Colonic mucosa (tissue), 4 donors: Measurements from ENCODE around the gene KDM4B. TPM values are rescaled to one million over a fixed set of nuclear protein-coding genes. Genes with fewer than 3 reads are reported as not detected.

Experiments
- DNase-seq: peaks from one replicate; pipeline ENCODE4 v3.0.0-alpha.2; 2020
- H3K27ac ChIP-seq: fragments of 200-600 bp; one replicate; pipeline ENCODE4 v1.8.0; 2021
- H3K27me3 ChIP-seq: fragments of 200-600 bp; one replicate; pipeline ENCODE4 v1.8.0; 2021
- H3K36me3 ChIP-seq: fragments of 200-600 bp; one replicate; pipeline ENCODE4 v1.8.0; 2021
- H3K4me1 ChIP-seq: fragments of 200-600 bp; one replicate; pipeline ENCODE4 v1.8.0; 2021; ENCODE audit warnings: mild to moderate bottlenecking
- H3K4me3 ChIP-seq: fragments of 200-600 bp; one replicate; pipeline ENCODE4 v1.8.0; 2021
- H3K9ac ChIP-seq, 2 donors: one replicate each; pipeline ENCODE4 v1.7.0; 2013; ENCODE audit warnings: control low read depth in 2 of 2, low read depth in 2 of 2, low read length in 2 of 2
- H3K9me3 ChIP-seq: fragments of 200-600 bp; one replicate; pipeline ENCODE4 v1.8.0; 2021
- CTCF ChIP-seq: fragments of 200-600 bp; IDR thresholded peaks from one replicate; pipeline ENCODE4 v1.8.0; 2022; ENCODE audit warnings: antibody characterized with exemption, mild to moderate bottlenecking
- intact Hi-C: fragments of 100-400 bp; cut with DNase I; formaldehyde crosslinking; loops from one replicate; pipeline ENCODE4 v1.14.1; 2022
- total RNA-seq, 2 donors: library from RNA; stranded (reverse); fragmentation: NEBNext Ultra II Directional in 1 of 2; extraction: Animal tissue kit (Norgen Biotek cat#: 25700) in 1 of 2; gene quantifications; one replicate each; pipeline ENCODE4 v1.2.1, GENCODE V29; 2021
- donor health status: healthy.
- donor health status: DM: no; HTN: no; CAD: no.
- donor health status: DM: no; HTN: no; CAD: no.

Gene KDM4B
- total RNA-seq, 2 donors from 2014 or later: 35.2 to 52.9 TPM

GRCh38 chr19:5149932-5150901, 181.3 kb downstream of the KDM4B start:
- no peak overlapping the region for H3K4me3 ChIP-seq
- no peaks in the 10 kb centered on the region for H3K36me3 ChIP-seq
- no peak for DNase-seq
- no peaks in the 10 kb centered on the region for H3K4me1 ChIP-seq
- intact Hi-C loops: loop anchor here (10.0 kb wide), 1 partner anchor 95 kb away; no protein-coding TSS in a partner anchor
- H3K27me3 ChIP-seq: no peaks in the 10 kb centered on the region
- no peak overlapping the region for H3K27ac ChIP-seq
- H3K9me3 ChIP-seq: no peaks in the 10 kb centered on the region
- no peak for TF ChIP-seq CTCF
- H3K9ac ChIP-seq: no peak overlapping the region

GRCh38 chr19:5150902-5151741, 182.2 kb downstream of the KDM4B start:
- TF ChIP-seq CTCF: no peak
- Histone ChIP-seq H3K36me3 (no peaks in the 10 kb centered on the region), H3K27ac (no peak overlapping the region), H3K9ac (no peak overlapping the region), H3K4me3 (no peak overlapping the region), H3K27me3 (no peaks in the 10 kb centered on the region), H3K9me3 (no peaks in the 10 kb centered on the region), H3K4me1 (no peaks in the 10 kb centered on the region)
- intact Hi-C loops: loop anchor here (10.0 kb wide), 1 partner anchor 96 kb away; no protein-coding TSS in a partner anchor
- no peak for DNase-seq

- Histone ChIP-seq H3K4me3 (no peak overlapping the region), H3K4me1 (no peaks in the 10 kb centered on the region), H3K27ac (no peak overlapping the region), H3K9me3 (no peaks in the 10 kb centered on the region), H3K27me3 (no peaks in the 10 kb centered on the region), H3K9ac (no peak overlapping the region), H3K36me3 (no peaks in the 10 kb centered on the region)
- no peak for DNase-seq
- no peak for TF ChIP-seq CTCF
- intact Hi-C loops: loop anchor here (10.0 kb wide), 1 partner anchor 97 kb away; no protein-coding TSS in a partner anchor
Observed at GRCh38 chr19:5152013-5152763, 183.3 kb downstream of the KDM4B start.

GRCh38 chr19:5152767-5153532, 184.0 kb downstream of the KDM4B start:
- DNase-seq: no peak
- H3K36me3 ChIP-seq: no peaks in the 10 kb centered on the region
- H3K27me3 ChIP-seq: no peaks in the 10 kb centered on the region
- intact Hi-C loops: loop anchor here (10.0 kb wide), 1 partner anchor 98 kb away; no protein-coding TSS in a partner anchor
- TF ChIP-seq CTCF: no peak
- H3K4me1 ChIP-seq: no peaks in the 10 kb centered on the region
- H3K27ac ChIP-seq: no peak overlapping the region
- no peak overlapping the region for H3K4me3 ChIP-seq
- H3K9ac ChIP-seq: no peak overlapping the region
- no peaks in the 10 kb centered on the region for H3K9me3 ChIP-seq
